WTC11 (cell line): ENCODE results near the gene ITPRID2.
"Not testable (repeated sequence)": the region's sequence is repeated elsewhere in the genome, so short reads cannot be mapped to it uniquely, and the experiment has no call there.

ENCODE experiments used
- CBFB ChIP-seq: sonication (generic); formaldehyde crosslinking; IDR thresholded peaks from 2 replicates; pipeline ENCODE4 v1.8.1; 2022; ENCODE audit warnings: mild to moderate bottlenecking, low read depth, missing genetic modification reagents
- ESRRA ChIP-seq: sonication (generic); formaldehyde crosslinking; IDR thresholded peaks from 2 replicates; pipeline ENCODE4 v1.8.1; 2022; ENCODE audit warnings: mild to moderate bottlenecking, missing genetic modification reagents, borderline replicate concordance
- MXD4 ChIP-seq: fragments of 250-450 bp; sonication (Bioruptor Pico); IDR thresholded peaks from 2 replicates; pipeline ENCODE4 v1.8.0; 2021; ENCODE audit warnings: mild to moderate bottlenecking, moderate library complexity, borderline replicate concordance
- NFYB ChIP-seq: sonication (generic); formaldehyde crosslinking; conservative IDR thresholded peaks from 2 replicates; pipeline ENCODE4 v1.8.0; 2022; ENCODE audit warnings: low read depth, missing genetic modification reagents
- SP1 ChIP-seq: sonication (generic); formaldehyde crosslinking; conservative IDR thresholded peaks from 2 replicates; pipeline ENCODE4 v1.8.1; 2022; ENCODE audit warnings: missing genetic modification reagents
- TF ChIP-seq, protein P1 (sequence below): sonication (generic); formaldehyde crosslinking; IDR thresholded peaks from 2 replicates; pipeline ENCODE4 v1.8.0; 2022; ENCODE audit warnings: mild to moderate bottlenecking, missing genetic modification reagents
- TF ChIP-seq, protein P2 (sequence below): fragments of 200-600 bp; IDR thresholded peaks from 2 replicates; pipeline ENCODE4 v1.8.0; 2022; ENCODE audit warnings: antibody characterized with exemption
- TF ChIP-seq, protein P3 (sequence below): fragments of 250-450 bp; sonication (Bioruptor Pico); IDR thresholded peaks from 2 replicates; pipeline ENCODE4 v1.9.0; 2021; ENCODE audit warnings: mild to moderate bottlenecking

DNA sequence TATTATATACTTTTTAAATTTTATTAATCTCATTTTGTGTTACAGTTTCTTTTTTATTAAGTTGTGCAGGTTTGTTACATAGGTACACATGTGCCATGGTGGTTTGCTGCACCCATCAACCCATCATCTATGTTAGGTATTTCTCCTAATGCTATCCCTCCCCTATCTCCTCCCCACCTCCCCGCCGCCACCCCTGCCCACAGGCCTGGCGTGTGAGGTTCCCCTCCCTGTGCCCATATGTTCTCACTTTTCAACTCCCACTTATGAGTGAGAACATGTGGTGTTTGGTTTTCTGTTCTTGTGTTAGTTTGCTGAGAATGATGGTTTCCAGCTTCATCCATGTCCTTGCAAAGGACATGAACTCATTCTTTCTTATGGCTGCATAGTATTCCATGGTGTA, 64.3 kb downstream of the ITPRID2 start:
- not testable (repeated sequence) for TF ChIP-seq CBFB (CRISPR knock-in tag); SP1; NFYB; MXD4; ESRRA
- TF ChIP-seq, protein P1, sequence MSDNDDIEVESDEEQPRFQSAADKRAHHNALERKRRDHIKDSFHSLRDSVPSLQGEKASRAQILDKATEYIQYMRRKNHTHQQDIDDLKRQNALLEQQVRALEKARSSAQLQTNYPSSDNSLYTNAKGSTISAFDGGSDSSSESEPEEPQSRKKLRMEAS (CRISPR knock-in tag) = not testable (repeated sequence)
- TF ChIP-seq, protein P2, sequence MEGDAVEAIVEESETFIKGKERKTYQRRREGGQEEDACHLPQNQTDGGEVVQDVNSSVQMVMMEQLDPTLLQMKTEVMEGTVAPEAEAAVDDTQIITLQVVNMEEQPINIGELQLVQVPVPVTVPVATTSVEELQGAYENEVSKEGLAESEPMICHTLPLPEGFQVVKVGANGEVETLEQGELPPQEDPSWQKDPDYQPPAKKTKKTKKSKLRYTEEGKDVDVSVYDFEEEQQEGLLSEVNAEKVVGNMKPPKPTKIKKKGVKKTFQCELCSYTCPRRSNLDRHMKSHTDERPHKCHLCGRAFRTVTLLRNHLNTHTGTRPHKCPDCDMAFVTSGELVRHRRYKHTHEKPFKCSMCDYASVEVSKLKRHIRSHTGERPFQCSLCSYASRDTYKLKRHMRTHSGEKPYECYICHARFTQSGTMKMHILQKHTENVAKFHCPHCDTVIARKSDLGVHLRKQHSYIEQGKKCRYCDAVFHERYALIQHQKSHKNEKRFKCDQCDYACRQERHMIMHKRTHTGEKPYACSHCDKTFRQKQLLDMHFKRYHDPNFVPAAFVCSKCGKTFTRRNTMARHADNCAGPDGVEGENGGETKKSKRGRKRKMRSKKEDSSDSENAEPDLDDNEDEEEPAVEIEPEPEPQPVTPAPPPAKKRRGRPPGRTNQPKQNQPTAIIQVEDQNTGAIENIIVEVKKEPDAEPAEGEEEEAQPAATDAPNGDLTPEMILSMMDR = not testable (repeated sequence)
- TF ChIP-seq, protein P3, sequence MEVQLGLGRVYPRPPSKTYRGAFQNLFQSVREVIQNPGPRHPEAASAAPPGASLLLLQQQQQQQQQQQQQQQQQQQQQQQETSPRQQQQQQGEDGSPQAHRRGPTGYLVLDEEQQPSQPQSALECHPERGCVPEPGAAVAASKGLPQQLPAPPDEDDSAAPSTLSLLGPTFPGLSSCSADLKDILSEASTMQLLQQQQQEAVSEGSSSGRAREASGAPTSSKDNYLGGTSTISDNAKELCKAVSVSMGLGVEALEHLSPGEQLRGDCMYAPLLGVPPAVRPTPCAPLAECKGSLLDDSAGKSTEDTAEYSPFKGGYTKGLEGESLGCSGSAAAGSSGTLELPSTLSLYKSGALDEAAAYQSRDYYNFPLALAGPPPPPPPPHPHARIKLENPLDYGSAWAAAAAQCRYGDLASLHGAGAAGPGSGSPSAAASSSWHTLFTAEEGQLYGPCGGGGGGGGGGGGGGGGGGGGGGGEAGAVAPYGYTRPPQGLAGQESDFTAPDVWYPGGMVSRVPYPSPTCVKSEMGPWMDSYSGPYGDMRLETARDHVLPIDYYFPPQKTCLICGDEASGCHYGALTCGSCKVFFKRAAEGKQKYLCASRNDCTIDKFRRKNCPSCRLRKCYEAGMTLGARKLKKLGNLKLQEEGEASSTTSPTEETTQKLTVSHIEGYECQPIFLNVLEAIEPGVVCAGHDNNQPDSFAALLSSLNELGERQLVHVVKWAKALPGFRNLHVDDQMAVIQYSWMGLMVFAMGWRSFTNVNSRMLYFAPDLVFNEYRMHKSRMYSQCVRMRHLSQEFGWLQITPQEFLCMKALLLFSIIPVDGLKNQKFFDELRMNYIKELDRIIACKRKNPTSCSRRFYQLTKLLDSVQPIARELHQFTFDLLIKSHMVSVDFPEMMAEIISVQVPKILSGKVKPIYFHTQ = not testable (repeated sequence)
